K562 (cell line): Measurements from ENCODE around the gene CNPPD1.

Source experiments
- TCF3 ChIP-seq: sonication (generic); formaldehyde crosslinking; IDR thresholded peaks from 2 replicates; pipeline ENCODE4 v1.4.0; 2020; ENCODE audit warnings: mild to moderate bottlenecking, missing genetic modification reagents
- ZNF23 ChIP-seq: fragments of 250-450 bp; sonication (Bioruptor Pico); IDR thresholded peaks from 2 replicates; pipeline ENCODE4 v1.4.0; 2020; ENCODE audit warnings: mild to moderate bottlenecking
- ZNF347 ChIP-seq: fragments of 450-650 bp; formaldehyde crosslinking; IDR thresholded peaks from 2 replicates; pipeline ENCODE4 v1.4.0; 2020; ENCODE audit warnings: low read depth, mild to moderate bottlenecking, moderate library complexity
- TF ChIP-seq, protein P1 (sequence below): sonication (generic); formaldehyde crosslinking; IDR thresholded peaks from 2 replicates; pipeline ENCODE4 v1.8.1; 2023; ENCODE audit warnings: mild to moderate bottlenecking, missing genetic modification reagents
- TF ChIP-seq, protein P2 (sequence below), 2 experiments: fragments of 450-650 bp; formaldehyde crosslinking in 1 of 2; IDR thresholded peaks; 2 replicates each; pipeline versions ENCODE4 v1.4.0 to v1.6.1; 2014 to 2020; ENCODE audit warnings: mild to moderate bottlenecking in 2 of 2, borderline replicate concordance in 1 of 2, low read depth in 1 of 2

DNA sequence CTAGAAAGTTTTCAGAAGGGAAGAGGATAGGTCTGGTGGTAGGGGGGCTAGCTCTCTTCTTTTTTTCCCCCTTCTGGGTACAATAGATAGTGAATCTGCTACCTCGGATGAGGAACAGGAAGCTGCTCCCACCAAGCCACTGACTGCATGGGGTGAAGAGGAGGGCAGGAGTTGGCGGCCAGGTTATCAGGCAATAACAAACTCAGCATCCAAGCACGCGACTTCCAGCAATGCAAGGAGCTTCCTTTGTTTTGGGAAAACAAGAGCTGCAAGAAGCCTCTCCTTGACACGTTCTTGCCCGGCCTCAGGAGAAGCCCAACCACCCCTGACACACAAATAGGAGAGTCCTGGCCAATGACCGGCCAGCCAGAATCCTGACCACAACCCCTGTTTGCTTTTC, 48.3 kb downstream of the CNPPD1 start:
- TF ChIP-seq ZNF347 (no peak), ZNF23 (CRISPR knock-in tag) (no peak), TCF3 (peak; percentile 40)
- TF ChIP-seq, protein P1, sequence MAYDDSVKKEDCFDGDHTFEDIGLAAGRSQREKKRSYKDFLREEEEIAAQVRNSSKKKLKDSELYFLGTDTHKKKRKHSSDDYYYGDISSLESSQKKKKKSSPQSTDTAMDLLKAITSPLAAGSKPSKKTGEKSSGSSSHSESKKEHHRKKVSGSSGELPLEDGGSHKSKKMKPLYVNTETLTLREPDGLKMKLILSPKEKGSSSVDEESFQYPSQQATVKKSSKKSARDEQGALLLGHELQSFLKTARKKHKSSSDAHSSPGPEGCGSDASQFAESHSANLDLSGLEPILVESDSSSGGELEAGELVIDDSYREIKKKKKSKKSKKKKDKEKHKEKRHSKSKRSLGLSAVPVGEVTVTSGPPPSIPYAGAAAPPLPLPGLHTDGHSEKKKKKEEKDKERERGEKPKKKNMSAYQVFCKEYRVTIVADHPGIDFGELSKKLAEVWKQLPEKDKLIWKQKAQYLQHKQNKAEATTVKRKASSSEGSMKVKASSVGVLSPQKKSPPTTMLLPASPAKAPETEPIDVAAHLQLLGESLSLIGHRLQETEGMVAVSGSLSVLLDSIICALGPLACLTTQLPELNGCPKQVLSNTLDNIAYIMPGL (CRISPR knock-in tag): no peak
- TF ChIP-seq, protein P2, sequence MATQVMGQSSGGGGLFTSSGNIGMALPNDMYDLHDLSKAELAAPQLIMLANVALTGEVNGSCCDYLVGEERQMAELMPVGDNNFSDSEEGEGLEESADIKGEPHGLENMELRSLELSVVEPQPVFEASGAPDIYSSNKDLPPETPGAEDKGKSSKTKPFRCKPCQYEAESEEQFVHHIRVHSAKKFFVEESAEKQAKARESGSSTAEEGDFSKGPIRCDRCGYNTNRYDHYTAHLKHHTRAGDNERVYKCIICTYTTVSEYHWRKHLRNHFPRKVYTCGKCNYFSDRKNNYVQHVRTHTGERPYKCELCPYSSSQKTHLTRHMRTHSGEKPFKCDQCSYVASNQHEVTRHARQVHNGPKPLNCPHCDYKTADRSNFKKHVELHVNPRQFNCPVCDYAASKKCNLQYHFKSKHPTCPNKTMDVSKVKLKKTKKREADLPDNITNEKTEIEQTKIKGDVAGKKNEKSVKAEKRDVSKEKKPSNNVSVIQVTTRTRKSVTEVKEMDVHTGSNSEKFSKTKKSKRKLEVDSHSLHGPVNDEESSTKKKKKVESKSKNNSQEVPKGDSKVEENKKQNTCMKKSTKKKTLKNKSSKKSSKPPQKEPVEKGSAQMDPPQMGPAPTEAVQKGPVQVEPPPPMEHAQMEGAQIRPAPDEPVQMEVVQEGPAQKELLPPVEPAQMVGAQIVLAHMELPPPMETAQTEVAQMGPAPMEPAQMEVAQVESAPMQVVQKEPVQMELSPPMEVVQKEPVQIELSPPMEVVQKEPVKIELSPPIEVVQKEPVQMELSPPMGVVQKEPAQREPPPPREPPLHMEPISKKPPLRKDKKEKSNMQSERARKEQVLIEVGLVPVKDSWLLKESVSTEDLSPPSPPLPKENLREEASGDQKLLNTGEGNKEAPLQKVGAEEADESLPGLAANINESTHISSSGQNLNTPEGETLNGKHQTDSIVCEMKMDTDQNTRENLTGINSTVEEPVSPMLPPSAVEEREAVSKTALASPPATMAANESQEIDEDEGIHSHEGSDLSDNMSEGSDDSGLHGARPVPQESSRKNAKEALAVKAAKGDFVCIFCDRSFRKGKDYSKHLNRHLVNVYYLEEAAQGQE (IDR thresholded peaks at IDR 0.05; ENCODE audit: borderline replicate concordance): no peak
- TF ChIP-seq, protein P2 (CRISPR knock-in tag; IDR thresholded peaks at IDR 0.05; ENCODE audit: low read depth): no peak
